Measurements from ENCODE around the gene TEX36.

Gene TEX36

GRCh38 chr10:125694883-125695282 is 11.9 kb upstream of the TEX36 start:
- Histone ChIP-seq H2AFZ (ENCODE audit: insufficient read depth, low read length, poor library complexity) (no peak overlapping the region), H2AK5ac (ENCODE audit: low read length) (no peak overlapping the region), H3K23ac (ENCODE audit: low read length) (no peak overlapping the region), H2BK5ac (ENCODE audit: low read depth, low read length, poor library complexity) (no peak overlapping the region), H3K79me2 (ENCODE audit: control insufficient read depth, insufficient read depth, low read length, poor library complexity) (no peaks in the 10 kb centered on the region), H4K8ac (ENCODE audit: low read depth, low read length) (no peak overlapping the region), H3K4me1 (ENCODE audit: control insufficient read depth in 1 of 2, insufficient read depth in 2 of 2, low read length in 2 of 2) (peaks cover 0 to 6% of the 10 kb centered on the region in 2 experiments), H3K4me2 (ENCODE audit: low read length) (no peak overlapping the region), H3K79me1 (ENCODE audit: low read length) (no peaks in the 10 kb centered on the region), H3K27ac (ENCODE audit: low read depth, low read length) (no peak overlapping the region), H3K14ac (ENCODE audit: low read length) (no peak overlapping the region), H3K18ac (ENCODE audit: low read length) (no peak overlapping the region), H3K9ac (ENCODE audit: low read length) (no peak overlapping the region), H3K4ac (ENCODE audit: low read depth, low read length) (no peak overlapping the region), H4K12ac (ENCODE audit: low read depth, low read length) (no peak overlapping the region), H3K9me3 (ENCODE audit: insufficient read depth, low read depth, low read length) (no peaks in the 10 kb centered on the region), H2BK120ac (ENCODE audit: insufficient read depth, low read length, poor library complexity) (no peak overlapping the region), H3K4me3 (ENCODE audit: low read depth, low read length) (no peak overlapping the region), H3K27me3 (ENCODE audit: insufficient read depth, low read length) (no peaks in the 10 kb centered on the region), H4K91ac (ENCODE audit: low read depth, low read length) (no peak overlapping the region), H3K36me3 (ENCODE audit: control insufficient read depth in 1 of 2, insufficient read depth in 2 of 2, low read length in 2 of 2) (no peaks in the 10 kb centered on the region), H2BK12ac (ENCODE audit: low read length) (no peak overlapping the region)
- no CpG with 5 or more reads among the region's 1 CpG for WGBS (ENCODE audit: extremely low coverage, insufficient coverage, insufficient read length)
- DNase-seq = no peak

DNA sequence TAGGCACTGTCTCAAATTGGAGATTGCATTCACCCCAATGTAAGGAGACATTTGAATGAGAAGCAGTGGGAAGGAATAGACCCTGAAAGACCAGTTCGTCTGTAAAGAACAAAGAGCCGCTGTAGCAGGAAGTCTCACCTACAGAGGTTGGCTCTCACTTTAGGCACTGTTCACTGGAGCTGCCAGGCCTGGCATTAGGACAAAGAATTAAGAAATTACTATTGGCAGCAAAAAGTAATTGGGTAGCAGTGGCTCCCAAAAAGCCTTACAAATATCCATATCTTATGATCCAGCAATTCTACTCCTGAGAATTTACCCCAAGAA is 10.5 kb upstream of the TEX36 start:
- H3K4me1 ChIP-seq (ENCODE audit: control insufficient read depth in 1 of 2, insufficient read depth in 2 of 2, low read length in 2 of 2) = peaks cover 0 to 6% of the 10 kb centered on the region in 2 experiments
- WGBS (ENCODE audit: extremely low coverage, insufficient coverage, insufficient read length) = no CpG with 5 or more reads among the region's 2 CpGs

DNA sequence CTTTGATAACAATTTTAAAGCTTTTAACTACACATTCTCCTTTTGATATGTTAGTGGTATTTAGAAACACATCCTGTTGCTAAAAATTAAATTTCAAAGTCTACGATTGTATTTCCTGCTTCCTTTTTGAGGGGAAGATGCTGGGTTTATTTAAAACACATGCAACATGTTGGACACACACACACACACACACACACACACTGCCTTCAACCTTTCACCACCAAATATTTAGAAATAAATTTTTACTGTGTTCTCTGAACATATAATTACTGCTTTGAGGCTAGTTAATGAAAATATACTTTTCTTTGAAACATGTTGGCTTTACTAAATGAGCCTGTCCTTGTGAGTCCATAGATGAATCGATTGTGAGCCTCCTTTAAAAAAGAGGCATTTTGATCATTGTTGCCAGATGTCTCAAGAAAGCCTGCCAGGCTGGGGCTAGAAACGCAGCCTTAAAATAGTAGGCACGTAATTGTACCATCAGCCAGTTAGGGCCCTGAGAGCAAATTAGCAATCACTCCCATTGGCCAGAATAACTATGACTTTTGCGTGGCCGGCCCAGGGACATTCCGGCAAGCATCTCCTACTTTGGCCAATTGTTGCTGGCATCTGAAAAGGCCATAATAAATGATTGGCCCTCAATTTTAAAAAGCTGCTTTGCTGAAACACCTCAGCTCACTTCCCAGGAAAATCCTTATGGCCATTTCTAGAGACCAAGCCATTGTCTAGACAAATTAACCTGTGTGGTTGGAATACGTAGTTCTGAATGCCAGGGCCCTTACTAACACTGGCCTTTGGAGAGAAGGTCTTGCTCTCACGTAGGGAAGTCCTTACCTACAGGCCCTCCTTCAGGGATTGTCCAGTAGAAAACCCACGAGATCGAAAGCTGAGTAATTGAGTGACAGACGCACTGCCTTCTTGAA is 9.9 kb upstream of the TEX36 start:
- Histone ChIP-seq H2BK5ac (ENCODE audit: low read depth, low read length, poor library complexity) (no peak overlapping the region), H3K9me3 (ENCODE audit: insufficient read depth, low read depth, low read length) (no peaks in the 10 kb centered on the region), H3K14ac (ENCODE audit: low read length) (no peak overlapping the region), H3K18ac (ENCODE audit: low read length) (no peak overlapping the region), H3K4ac (ENCODE audit: low read depth, low read length) (no peak overlapping the region), H3K27ac (ENCODE audit: low read depth, low read length) (no peak overlapping the region), H3K9ac (ENCODE audit: low read length) (peak overlapping the region; percentile 15), H3K27me3 (ENCODE audit: insufficient read depth, low read length) (no peaks in the 10 kb centered on the region), H2AK5ac (ENCODE audit: low read length) (no peak overlapping the region), H3K79me1 (ENCODE audit: low read length) (no peaks in the 10 kb centered on the region), H2AFZ (ENCODE audit: insufficient read depth, low read length, poor library complexity) (no peak overlapping the region), H3K23ac (ENCODE audit: low read length) (no peak overlapping the region), H3K79me2 (ENCODE audit: control insufficient read depth, insufficient read depth, low read length, poor library complexity) (no peaks in the 10 kb centered on the region), H3K36me3 (ENCODE audit: control insufficient read depth in 1 of 2, insufficient read depth in 2 of 2, low read length in 2 of 2) (no peaks in the 10 kb centered on the region), H3K4me1 (ENCODE audit: control insufficient read depth in 1 of 2, insufficient read depth in 2 of 2, low read length in 2 of 2) (peaks cover 0 to 6% of the 10 kb centered on the region in 2 experiments), H4K8ac (ENCODE audit: low read depth, low read length) (no peak overlapping the region), H3K4me3 (ENCODE audit: low read depth, low read length) (no peak overlapping the region), H4K12ac (ENCODE audit: low read depth, low read length) (no peak overlapping the region), H2BK120ac (ENCODE audit: insufficient read depth, low read length, poor library complexity) (no peak overlapping the region), H3K4me2 (ENCODE audit: low read length) (no peak overlapping the region), H4K91ac (ENCODE audit: low read depth, low read length) (no peak overlapping the region), H2BK12ac (ENCODE audit: low read length) (no peak overlapping the region)
- WGBS (ENCODE audit: extremely low coverage, insufficient coverage, insufficient read length) = no CpG with 5 or more reads among the region's 12 CpGs
- no peak for DNase-seq

More for the DNA sequence above, 10.5 kb upstream of the TEX36 start:
- H4K91ac ChIP-seq (ENCODE audit: low read depth, low read length) = no peak overlapping the region
- H4K8ac ChIP-seq (ENCODE audit: low read depth, low read length) = no peak overlapping the region
- no peak overlapping the region for H2BK12ac ChIP-seq (ENCODE audit: low read length)
- no peak overlapping the region for H3K27ac ChIP-seq (ENCODE audit: low read depth, low read length)
- no peak overlapping the region for H2AK5ac ChIP-seq (ENCODE audit: low read length)
- H3K14ac ChIP-seq (ENCODE audit: low read length) = no peak overlapping the region
- H3K9me3 ChIP-seq (ENCODE audit: insufficient read depth, low read depth, low read length) = no peaks in the 10 kb centered on the region
- no peak overlapping the region for H3K18ac ChIP-seq (ENCODE audit: low read length)
- no peak overlapping the region for H2BK5ac ChIP-seq (ENCODE audit: low read depth, low read length, poor library complexity)
- H3K36me3 ChIP-seq (ENCODE audit: control insufficient read depth in 1 of 2, insufficient read depth in 2 of 2, low read length in 2 of 2) = no peaks in the 10 kb centered on the region
- no peaks in the 10 kb centered on the region for H3K27me3 ChIP-seq (ENCODE audit: insufficient read depth, low read length)
- no peak overlapping the region for H3K4me3 ChIP-seq (ENCODE audit: low read depth, low read length)
- H3K79me1 ChIP-seq (ENCODE audit: low read length) = no peaks in the 10 kb centered on the region
- no peak for DNase-seq
- no peak overlapping the region for H3K4ac ChIP-seq (ENCODE audit: low read depth, low read length)
- no peak overlapping the region for H3K9ac ChIP-seq (ENCODE audit: low read length)
- H3K23ac ChIP-seq (ENCODE audit: low read length) = no peak overlapping the region
- no peak overlapping the region for H2BK120ac ChIP-seq (ENCODE audit: insufficient read depth, low read length, poor library complexity)
- H3K4me2 ChIP-seq (ENCODE audit: low read length) = no peak overlapping the region
- H2AFZ ChIP-seq (ENCODE audit: insufficient read depth, low read length, poor library complexity) = no peak overlapping the region
- no peaks in the 10 kb centered on the region for H3K79me2 ChIP-seq (ENCODE audit: control insufficient read depth, insufficient read depth, low read length, poor library complexity)
- no peak overlapping the region for H4K12ac ChIP-seq (ENCODE audit: low read depth, low read length)

DNA sequence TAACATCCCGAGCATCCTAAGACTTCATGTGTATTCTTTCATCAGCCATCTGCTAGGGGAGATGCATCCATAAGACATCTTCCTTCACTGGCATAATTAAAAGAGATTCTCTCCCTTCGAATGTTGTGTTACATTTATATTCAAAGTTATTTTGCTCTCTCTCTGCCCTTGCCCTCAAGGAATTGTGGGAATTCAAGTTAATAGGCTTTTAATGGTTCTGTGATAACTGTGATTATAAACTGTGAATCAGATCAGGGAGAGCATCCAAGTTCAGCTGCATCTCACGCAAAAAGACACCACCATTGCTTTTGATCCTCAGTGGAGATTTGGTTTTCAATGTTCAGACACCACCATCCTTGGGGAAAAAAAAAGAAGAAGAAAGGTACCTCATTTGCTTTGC is 9.2 kb upstream of the TEX36 start:
- Histone ChIP-seq H3K27ac (ENCODE audit: low read depth, low read length) (no peak overlapping the region), H2AFZ (ENCODE audit: insufficient read depth, low read length, poor library complexity) (no peak overlapping the region), H3K27me3 (ENCODE audit: insufficient read depth, low read length) (no peaks in the 10 kb centered on the region), H3K14ac (ENCODE audit: low read length) (no peak overlapping the region), H3K18ac (ENCODE audit: low read length) (no peak overlapping the region), H4K12ac (ENCODE audit: low read depth, low read length) (no peak overlapping the region), H3K36me3 (ENCODE audit: control insufficient read depth in 1 of 2, insufficient read depth in 2 of 2, low read length in 2 of 2) (no peaks in the 10 kb centered on the region), H2BK5ac (ENCODE audit: low read depth, low read length, poor library complexity) (no peak overlapping the region), H2BK120ac (ENCODE audit: insufficient read depth, low read length, poor library complexity) (no peak overlapping the region), H2AK5ac (ENCODE audit: low read length) (no peak overlapping the region), H4K91ac (ENCODE audit: low read depth, low read length) (no peak overlapping the region), H3K4me1 (ENCODE audit: control insufficient read depth in 1 of 2, insufficient read depth in 2 of 2, low read length in 2 of 2) (peaks cover 0 to 6% of the 10 kb centered on the region in 2 experiments), H3K79me2 (ENCODE audit: control insufficient read depth, insufficient read depth, low read length, poor library complexity) (no peaks in the 10 kb centered on the region), H3K4ac (ENCODE audit: low read depth, low read length) (no peak overlapping the region), H4K8ac (ENCODE audit: low read depth, low read length) (no peak overlapping the region), H3K23ac (ENCODE audit: low read length) (no peak overlapping the region), H2BK12ac (ENCODE audit: low read length) (no peak overlapping the region), H3K4me2 (ENCODE audit: low read length) (no peak overlapping the region), H3K9me3 (ENCODE audit: insufficient read depth, low read depth, low read length) (no peaks in the 10 kb centered on the region), H3K4me3 (ENCODE audit: low read depth, low read length) (no peak overlapping the region), H3K9ac (ENCODE audit: low read length) (no peak overlapping the region), H3K79me1 (ENCODE audit: low read length) (no peaks in the 10 kb centered on the region)
- DNase-seq = no peak
- no CpG with 5 or more reads among the region's 3 CpGs for WGBS (ENCODE audit: extremely low coverage, insufficient coverage, insufficient read length)
